Gastroesophageal sphincter (tissue), 3 donors: ENCODE measurements around the gene STAMBP.

Experiments used
- EP300 ChIP-seq: sonication (generic); formaldehyde crosslinking; IDR thresholded peaks from one replicate; pipeline ENCODE4 v1.6.1; 2017; ENCODE audit warnings: antibody characterized with exemption, mild to moderate bottlenecking
- POLR2A ChIP-seq, 2 donors: fragments of 450-650 bp; IDR thresholded peaks; one replicate each; pipeline ENCODE4 v1.6.1; 2017; ENCODE audit warnings: antibody characterized with exemption in 2 of 2, mild to moderate bottlenecking in 2 of 2, moderate library complexity in 1 of 2
- POLR2AphosphoS5 ChIP-seq: sonication (generic); formaldehyde crosslinking; IDR thresholded peaks from one replicate; pipeline ENCODE4 v1.6.1; 2017; ENCODE audit warnings: antibody characterized with exemption
- TF ChIP-seq, protein P1 (sequence below), 4 experiments: fragments of 200-600 bp in 2 of 4; fragments of 450-650 bp in 2 of 4; sonication (generic) in 1 of 4; IDR thresholded peaks; one replicate each; pipeline ENCODE4 v1.5.1; 2017 to 2019; ENCODE audit warnings: antibody characterized with exemption in 4 of 4, mild to moderate bottlenecking in 2 of 4, moderate library complexity in 2 of 4

DNA sequence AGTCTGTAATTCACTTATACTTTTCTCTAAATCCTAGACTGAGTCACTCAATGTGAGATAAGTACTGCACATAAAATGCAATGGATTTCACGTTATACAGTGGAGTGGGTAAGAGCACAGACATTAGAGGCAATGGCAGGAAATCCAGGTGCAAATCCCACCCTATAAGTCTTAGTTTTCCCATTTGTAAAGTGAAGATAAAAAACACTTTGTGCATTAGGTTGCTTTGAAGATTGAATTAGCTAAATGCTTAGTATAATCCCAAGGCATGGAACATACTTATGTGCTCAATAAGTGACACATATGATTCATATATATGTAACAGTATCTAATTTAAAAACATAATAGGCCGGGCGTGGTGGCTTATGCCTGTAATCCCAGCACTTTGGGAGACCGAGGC is 74.6 kb downstream of the STAMBP start:
- TF ChIP-seq POLR2A (IDR thresholded peaks at IDR 0.05) (no peak), EP300 (no peak), POLR2AphosphoS5 (no peak)
- TF ChIP-seq, protein P1, sequence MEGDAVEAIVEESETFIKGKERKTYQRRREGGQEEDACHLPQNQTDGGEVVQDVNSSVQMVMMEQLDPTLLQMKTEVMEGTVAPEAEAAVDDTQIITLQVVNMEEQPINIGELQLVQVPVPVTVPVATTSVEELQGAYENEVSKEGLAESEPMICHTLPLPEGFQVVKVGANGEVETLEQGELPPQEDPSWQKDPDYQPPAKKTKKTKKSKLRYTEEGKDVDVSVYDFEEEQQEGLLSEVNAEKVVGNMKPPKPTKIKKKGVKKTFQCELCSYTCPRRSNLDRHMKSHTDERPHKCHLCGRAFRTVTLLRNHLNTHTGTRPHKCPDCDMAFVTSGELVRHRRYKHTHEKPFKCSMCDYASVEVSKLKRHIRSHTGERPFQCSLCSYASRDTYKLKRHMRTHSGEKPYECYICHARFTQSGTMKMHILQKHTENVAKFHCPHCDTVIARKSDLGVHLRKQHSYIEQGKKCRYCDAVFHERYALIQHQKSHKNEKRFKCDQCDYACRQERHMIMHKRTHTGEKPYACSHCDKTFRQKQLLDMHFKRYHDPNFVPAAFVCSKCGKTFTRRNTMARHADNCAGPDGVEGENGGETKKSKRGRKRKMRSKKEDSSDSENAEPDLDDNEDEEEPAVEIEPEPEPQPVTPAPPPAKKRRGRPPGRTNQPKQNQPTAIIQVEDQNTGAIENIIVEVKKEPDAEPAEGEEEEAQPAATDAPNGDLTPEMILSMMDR (IDR thresholded peaks at IDR 0.05), result no peak
